HG03025 (cell line): Measurements from ENCODE around the gene HLTF.

ENCODE experiments used
- ATAC-seq: cut with Tn5 transposase; IDR thresholded peaks from one replicate; pipeline ENCODE4 v1.9.1; 2021; ENCODE audit warnings: mild to moderate bottlenecking, moderate library complexity; ENCODE audit not compliant: unreplicated experiment, low FRiP score

The HLTF gene

GRCh38 chr3:149020196-149020838 lies 66.0 kb downstream of the HLTF start:
- ATAC-seq, result no peak

- no peak for ATAC-seq
Measured at GRCh38 chr3:149019580-149019979, 66.8 kb downstream of the HLTF start.

GRCh38 chr3:149018247-149018646 lies 68.1 kb downstream of the HLTF start:
- ATAC-seq, result no peak

- ATAC-seq, result no peak
Measured at GRCh38 chr3:149016669-149017541, 69.4 kb downstream of the HLTF start.

GRCh38 chr3:149016242-149016641 lies 70.1 kb downstream of the HLTF start:
- no peak for ATAC-seq

- no peak for ATAC-seq
Measured at GRCh38 chr3:149015393-149015792, 70.9 kb downstream of the HLTF start.

- ATAC-seq, result no peak
Measured at GRCh38 chr3:149013726-149014125, 72.6 kb downstream of the HLTF start.

- ATAC-seq, result no peak
Measured at GRCh38 chr3:149011676-149012075, 74.7 kb downstream of the HLTF start.

- no peak for ATAC-seq
Measured at GRCh38 chr3:149010966-149011365, 75.4 kb downstream of the HLTF start.

- ATAC-seq, result no peak
Measured at GRCh38 chr3:149010504-149010951, 75.8 kb downstream of the HLTF start.

- ATAC-seq, result no peak
Measured at GRCh38 chr3:149009732-149010131, 76.6 kb downstream of the HLTF start.

GRCh38 chr3:149007567-149008257 lies 78.6 kb downstream of the HLTF start:
- no peak for ATAC-seq

GRCh38 chr3:149005416-149005815 lies 80.9 kb downstream of the HLTF start:
- ATAC-seq, result no peak

GRCh38 chr3:149004622-149005021 lies 81.7 kb downstream of the HLTF start:
- no peak for ATAC-seq

- ATAC-seq, result peak; percentile 87
Measured at GRCh38 chr3:149003653-149004305, 82.6 kb downstream of the HLTF start.

GRCh38 chr3:149001727-149002126 lies 84.6 kb downstream of the HLTF start:
- no peak for ATAC-seq

GRCh38 chr3:149000206-149000745 lies 86.1 kb downstream of the HLTF start:
- no peak for ATAC-seq

GRCh38 chr3:148999806-149000205 lies 86.5 kb downstream of the HLTF start:
- no peak for ATAC-seq

GRCh38 chr3:148998715-148999423 lies 87.5 kb downstream of the HLTF start:
- no peak for ATAC-seq

GRCh38 chr3:148998297-148998696 lies 88.0 kb downstream of the HLTF start:
- no peak for ATAC-seq
